BJ (cell line): ENCODE data around the gene MCOLN3. TPM values are rescaled to one million over a fixed set of nuclear protein-coding genes. Genes with fewer than 3 reads are reported as not detected.

ENCODE experiments used
- CTCF ChIA-PET: fragments of 350-600 bp; formaldehyde crosslinking; extraction: SDS; loops from one replicate; lab custom pipeline; 2021; ENCODE audit warnings: antibody characterized with exemption, inconsistent platforms; lab: Yijun Ruan, JAX
- POLR2A ChIA-PET: fragments of 300-600 bp; sonication (Branson Sonifier 250); formaldehyde crosslinking; extraction: SDS; loops from one replicate; lab custom pipeline; 2021; ENCODE audit warnings: antibody characterized with exemption; lab: Charles Lee
- DNase-seq: peaks from one replicate; pipeline ENCODE4 v3.0.0-alpha.2; 2011; ENCODE audit warnings: low read depth
- H3K27me3 ChIP-seq: 2 replicates; pipeline ENCODE4 v1.6.0; 2011; ENCODE audit warnings: low read length; ENCODE audit not compliant: control insufficient read depth, insufficient read depth
- H3K36me3 ChIP-seq: 2 replicates; pipeline ENCODE4 v1.5.1; 2011; ENCODE audit warnings: low read length; ENCODE audit not compliant: control insufficient read depth, insufficient read depth
- H3K4me3 ChIP-seq: 2 replicates; pipeline ENCODE4 v1.5.1; 2011; ENCODE audit warnings: low read depth, mild to moderate bottlenecking, control low read depth, low read length
- CTCF ChIP-seq: IDR thresholded peaks from 2 replicates; pipeline ENCODE4 v1.5.1; 2011; ENCODE audit warnings: low read depth, mild to moderate bottlenecking, control low read depth, inconsistent platforms, low read length, moderate library complexity; ENCODE audit not compliant: insufficient read depth
- polyA minus RNA-seq: library from RNA; depleted of rRNA, polyadenylated mRNA; stranded (reverse); fragments of >200 nt; gene quantifications from 2 replicates; pipeline ENCODE4 v1.2.3, GENCODE V29; 2011; rRNA and poly(A)+ RNA removed
- polyA plus RNA-seq: library from polyadenylated mRNA; depleted of rRNA; stranded (reverse); fragments of >200 nt; gene quantifications from 2 replicates; pipeline ENCODE4 v1.2.3, GENCODE V29; 2011; rRNA removed

MCOLN3 gene
- polyA plus RNA-seq, result 0.20 and 0.27 TPM in 2 replicates
- 0.05 TPM in 1 of 2 replicates, not detected in the other for polyA minus RNA-seq

GRCh38 chr1:85048296-85049064, at the start of gene MCOLN3:
Gene MCOLN3, minus strand, starts transcription at chr1:85048500. Its CDS starts 3,140 bp downstream, at chr1:85045360.
- Histone ChIP-seq H3K27me3 (peaks cover 30% of the 10 kb centered on the region), H3K36me3 (no peaks in the 10 kb centered on the region), H3K4me3 (peak within 1 kb of the TSS; percentile 31)
- CTCF ChIA-PET, result interaction anchor here (0.6 to 1.4 kb wide), 2 partner anchors 56 to 638 kb away, joined by 3 to 4 read pairs; no protein-coding TSS in a partner anchor
- POLR2A ChIA-PET, result no interaction called here
- DNase-seq, result no peak
- no peak for TF ChIP-seq CTCF

- ChIA-PET CTCF (interaction anchor here (2.7 kb wide), 1 partner anchor 166 kb away, joined by 7 read pairs; the partner anchor contains the start of gene C1orf52), POLR2A (no interaction called here)
Measured at GRCh38 chr1:85093644-85094043, 45.3 kb upstream of the MCOLN3 start.

GRCh38 chr1:85091671-85092280, 43.5 kb upstream of the MCOLN3 start:
- Histone ChIP-seq H3K36me3 (no peaks in the 10 kb centered on the region), H3K27me3 (no peaks in the 10 kb centered on the region), H3K4me3 (no peak overlapping the region)
- TF ChIP-seq CTCF, result no peak
- DNase-seq, result no peak
- ChIA-PET POLR2A (no interaction called here), CTCF (interaction anchor here (1.0 kb wide), 1 partner anchor 147 kb away, joined by 3 read pairs; no protein-coding TSS in a partner anchor)

More at GRCh38 chr1:85093644-85094043, 45.3 kb upstream of the MCOLN3 start:
- no peak for TF ChIP-seq CTCF
- DNase-seq, result no peak
- H3K36me3 ChIP-seq, result no peaks in the 10 kb centered on the region
- H3K27me3 ChIP-seq, result no peaks in the 10 kb centered on the region
- H3K4me3 ChIP-seq, result no peak overlapping the region

- H3K36me3 ChIP-seq, result no peaks in the 10 kb centered on the region
- H3K4me3 ChIP-seq, result no peak overlapping the region
- no peaks in the 10 kb centered on the region for H3K27me3 ChIP-seq
- CTCF ChIA-PET, result no interaction called here
- DNase-seq, result no peak
- POLR2A ChIA-PET, result no interaction called here
- TF ChIP-seq CTCF, result no peak
Measured at GRCh38 chr1:85090225-85090624, 41.9 kb upstream of the MCOLN3 start.

GRCh38 chr1:85089203-85089602, 40.9 kb upstream of the MCOLN3 start:
- no peak overlapping the region for H3K4me3 ChIP-seq
- no peaks in the 10 kb centered on the region for H3K27me3 ChIP-seq
- ChIA-PET POLR2A (no interaction called here), CTCF (no interaction called here)
- no peaks in the 10 kb centered on the region for H3K36me3 ChIP-seq
- TF ChIP-seq CTCF, result no peak
- DNase-seq, result no peak
